GM06990 (cell line): ENCODE results near the gene LHFPL2.
"Not testable (repeated sequence)": the region's sequence is repeated elsewhere in the genome, so short reads cannot be mapped to it uniquely, and the experiment has no call there.

Source experiments
- DNase-seq: peaks from one replicate; pipeline ENCODE4 v3.0.0-alpha.2; 2011; ENCODE audit not compliant: insufficient read length; ENCODE audit errors: extremely low read depth
- H3K27me3 ChIP-seq: replicated peaks from 2 replicates; pipeline ENCODE4 v1.6.0; 2011; ENCODE audit warnings: low read length; ENCODE audit not compliant: control insufficient read depth, insufficient read depth
- H3K36me3 ChIP-seq: 2 replicates; pipeline ENCODE4 v1.5.1; 2011; ENCODE audit warnings: low read length; ENCODE audit not compliant: control insufficient read depth, insufficient read depth
- H3K4me3 ChIP-seq: replicated peaks from 2 replicates; pipeline ENCODE4 v1.5.1; 2011; ENCODE audit warnings: low read depth, mild to moderate bottlenecking, control low read depth, low read length
- CTCF ChIP-seq: IDR thresholded peaks from 2 replicates; pipeline ENCODE4 v1.5.1; 2011; ENCODE audit warnings: low read length, control low read depth, mild to moderate bottlenecking, inconsistent platforms; ENCODE audit not compliant: insufficient read depth, poor library complexity, severe bottlenecking

LHFPL2 gene

GRCh38 chr5:78648359-78649210 lies at the start of gene LHFPL2:
Gene LHFPL2, minus strand, starts transcription at chr5:78648772. Its CDS starts 138,559 bp downstream, at chr5:78510213.
- Histone ChIP-seq H3K36me3 (no peaks in the 10 kb centered on the region), H3K4me3 (peak within 1 kb of the TSS; percentile 82), H3K27me3 (no peaks in the 10 kb centered on the region)
- DNase-seq = peak; percentile 72
- peak; percentile 4 for TF ChIP-seq CTCF

GRCh38 chr5:78696637-78697036 lies 48.1 kb upstream of the LHFPL2 start:
- no peak for TF ChIP-seq CTCF
- no peaks in the 10 kb centered on the region for H3K27me3 ChIP-seq
- DNase-seq = no peak
- H3K36me3 ChIP-seq = no peaks in the 10 kb centered on the region; the same call in 1 of the 2 replicates
- H3K4me3 ChIP-seq = no peak overlapping the region

- not testable (repeated sequence) for H3K27me3 ChIP-seq, H3K4me3 ChIP-seq, H3K36me3 ChIP-seq, DNase-seq
Measured at GRCh38 chr5:78696052-78696451, 47.5 kb upstream of the LHFPL2 start.

- Histone ChIP-seq H3K27me3 (no peaks in the 10 kb centered on the region), H3K36me3 (no peaks in the 10 kb centered on the region), H3K4me3 (no peak overlapping the region)
- DNase-seq = no peak
- TF ChIP-seq CTCF = no peak
Measured at GRCh38 chr5:78693339-78693738, 44.8 kb upstream of the LHFPL2 start.

- no peak for TF ChIP-seq CTCF
- no peak for DNase-seq
- no peaks in the 10 kb centered on the region for H3K36me3 ChIP-seq
- no peak overlapping the region for H3K4me3 ChIP-seq
- H3K27me3 ChIP-seq = no peaks in the 10 kb centered on the region
Measured at GRCh38 chr5:78691084-78691960, 42.8 kb upstream of the LHFPL2 start.
